Measurements from ENCODE around the gene KCTD20. TPM values are rescaled to one million over a fixed set of nuclear protein-coding genes. Genes with fewer than 3 reads are reported as not detected.

Gene KCTD20
- total RNA-seq, 2 experiments from 2014 or later: 73.6 to 84.6 TPM

DNA sequence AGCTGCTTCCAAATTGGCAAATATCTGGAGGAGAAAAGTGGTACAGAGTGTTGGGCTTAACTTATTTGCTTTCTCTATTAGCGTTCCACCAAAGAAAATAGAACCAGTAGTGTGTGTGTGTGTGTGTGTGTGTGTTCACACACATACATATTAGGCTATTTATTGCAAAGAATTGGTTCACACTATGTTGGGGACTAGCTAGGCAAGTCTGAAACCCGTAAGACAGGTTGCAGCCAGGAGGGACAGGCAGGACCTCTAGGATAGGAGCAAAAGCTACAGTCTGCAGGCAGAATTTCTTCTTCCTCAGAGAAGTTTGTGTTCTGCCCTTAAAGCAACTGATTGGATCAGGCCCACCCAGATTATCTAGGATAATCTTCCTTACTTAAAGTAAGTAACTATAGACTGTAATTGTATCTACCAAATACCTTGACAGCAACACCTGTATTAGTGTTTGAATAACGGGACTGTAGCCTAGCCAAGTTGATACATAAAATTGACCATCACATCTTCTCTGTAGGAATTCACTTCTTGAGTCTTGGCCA lies 12.8 kb downstream of the KCTD20 start:
- Histone ChIP-seq H2AFZ (ENCODE audit: low read length) (no peak overlapping the region), H3K9me2 (ENCODE audit: insufficient read depth, low read length) (no peaks in the 10 kb centered on the region), H3K9me3 (ENCODE audit: low read length) (no peaks in the 10 kb centered on the region), H3K4me1 (ENCODE audit: insufficient read depth, low read length, poor library complexity, severe bottlenecking) (no peaks in the 10 kb centered on the region), H4K20me1 (ENCODE audit: insufficient read depth, low read length) (no peaks in the 10 kb centered on the region), H3K4me2 (ENCODE audit: low read length) (no peak overlapping the region), H3K4me3 (ENCODE audit: low read depth, low read length, poor library complexity, severe bottlenecking) (no peak overlapping the region), H3K36me3 (ENCODE audit: insufficient read depth, low read length) (peaks cover 69% of the 10 kb centered on the region), H3K27ac (ENCODE audit: low read depth, low read length, poor library complexity, severe bottlenecking) (no peak overlapping the region), H3K79me2 (ENCODE audit: insufficient read depth, low read depth, low read length) (peaks cover 89% of the 10 kb centered on the region)
- TF ChIP-seq, protein P1, sequence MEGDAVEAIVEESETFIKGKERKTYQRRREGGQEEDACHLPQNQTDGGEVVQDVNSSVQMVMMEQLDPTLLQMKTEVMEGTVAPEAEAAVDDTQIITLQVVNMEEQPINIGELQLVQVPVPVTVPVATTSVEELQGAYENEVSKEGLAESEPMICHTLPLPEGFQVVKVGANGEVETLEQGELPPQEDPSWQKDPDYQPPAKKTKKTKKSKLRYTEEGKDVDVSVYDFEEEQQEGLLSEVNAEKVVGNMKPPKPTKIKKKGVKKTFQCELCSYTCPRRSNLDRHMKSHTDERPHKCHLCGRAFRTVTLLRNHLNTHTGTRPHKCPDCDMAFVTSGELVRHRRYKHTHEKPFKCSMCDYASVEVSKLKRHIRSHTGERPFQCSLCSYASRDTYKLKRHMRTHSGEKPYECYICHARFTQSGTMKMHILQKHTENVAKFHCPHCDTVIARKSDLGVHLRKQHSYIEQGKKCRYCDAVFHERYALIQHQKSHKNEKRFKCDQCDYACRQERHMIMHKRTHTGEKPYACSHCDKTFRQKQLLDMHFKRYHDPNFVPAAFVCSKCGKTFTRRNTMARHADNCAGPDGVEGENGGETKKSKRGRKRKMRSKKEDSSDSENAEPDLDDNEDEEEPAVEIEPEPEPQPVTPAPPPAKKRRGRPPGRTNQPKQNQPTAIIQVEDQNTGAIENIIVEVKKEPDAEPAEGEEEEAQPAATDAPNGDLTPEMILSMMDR (conservative IDR thresholded peaks at IDR 0.05; ENCODE audit: low read length): no peak
- no peak for TF ChIP-seq EZH2phosphoT487 (IDR thresholded peaks at IDR 0.05; ENCODE audit: borderline replicate concordance, low read depth, low read length)
- no peak for DNase-seq (ENCODE audit: low spot score)
- no TSS peak for BruUV-seq (replicated peaks)
- intact Hi-C loops (cut with micrococcal nuclease; ENCODE audit: unreplicated experiment): no loop called here
- ChIA-PET CTCF (ENCODE audit: unreplicated experiment) (no interaction called here), POLR2A (no interaction called here)

DNA sequence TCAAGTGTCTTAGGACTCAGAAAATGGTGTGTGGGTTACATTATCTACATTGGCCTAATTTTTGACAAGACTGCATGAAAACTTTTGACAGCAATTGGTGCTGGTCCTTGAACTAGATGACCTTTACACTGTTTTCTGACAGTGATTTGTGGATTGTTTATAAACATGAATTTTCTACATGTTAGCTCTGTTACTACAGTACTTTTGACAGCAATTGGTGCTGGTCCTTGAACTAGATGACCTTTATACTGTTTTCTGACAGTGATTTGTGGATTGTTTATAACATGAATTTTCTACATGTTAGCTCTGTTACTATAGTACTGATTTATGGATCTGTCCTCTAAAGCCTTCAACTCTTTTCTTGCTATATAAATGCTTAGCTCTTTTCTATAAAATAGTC lies 16.7 kb downstream of the KCTD20 start:
- BruUV-seq (replicated peaks): no TSS peak
- Histone ChIP-seq H3K79me2 (ENCODE audit: insufficient read depth, low read depth, low read length) (peaks cover 91% of the 10 kb centered on the region), H3K4me3 (ENCODE audit: low read depth, low read length, poor library complexity, severe bottlenecking) (no peak overlapping the region), H3K4me2 (ENCODE audit: low read length) (no peak overlapping the region), H2AFZ (ENCODE audit: low read length) (no peak overlapping the region), H4K20me1 (ENCODE audit: insufficient read depth, low read length) (peaks cover 2% of the 10 kb centered on the region; the same call in 1 of the 2 replicates), H3K9me3 (ENCODE audit: low read length) (no peaks in the 10 kb centered on the region), H3K4me1 (ENCODE audit: insufficient read depth, low read length, poor library complexity, severe bottlenecking) (no peaks in the 10 kb centered on the region), H3K27ac (ENCODE audit: low read depth, low read length, poor library complexity, severe bottlenecking) (no peak overlapping the region), H3K9me2 (ENCODE audit: insufficient read depth, low read length) (no peaks in the 10 kb centered on the region), H3K36me3 (ENCODE audit: insufficient read depth, low read length) (peaks cover 58% of the 10 kb centered on the region)
- CTCF ChIA-PET (ENCODE audit: unreplicated experiment): no interaction called here
- DNase-seq (ENCODE audit: low spot score): no peak
- POLR2A ChIA-PET: interaction anchor here (0.6 to 0.8 kb wide), 3 partner anchors 9 to 209 kb away, joined by 3 to 4 read pairs (median 3); no protein-coding TSS in a partner anchor
- TF ChIP-seq EZH2phosphoT487 (IDR thresholded peaks at IDR 0.05; ENCODE audit: borderline replicate concordance, low read depth, low read length): no peak
- TF ChIP-seq, protein P1 (conservative IDR thresholded peaks at IDR 0.05; ENCODE audit: low read length): no peak
- intact Hi-C loops (cut with micrococcal nuclease; ENCODE audit: unreplicated experiment): no loop called here

DNA sequence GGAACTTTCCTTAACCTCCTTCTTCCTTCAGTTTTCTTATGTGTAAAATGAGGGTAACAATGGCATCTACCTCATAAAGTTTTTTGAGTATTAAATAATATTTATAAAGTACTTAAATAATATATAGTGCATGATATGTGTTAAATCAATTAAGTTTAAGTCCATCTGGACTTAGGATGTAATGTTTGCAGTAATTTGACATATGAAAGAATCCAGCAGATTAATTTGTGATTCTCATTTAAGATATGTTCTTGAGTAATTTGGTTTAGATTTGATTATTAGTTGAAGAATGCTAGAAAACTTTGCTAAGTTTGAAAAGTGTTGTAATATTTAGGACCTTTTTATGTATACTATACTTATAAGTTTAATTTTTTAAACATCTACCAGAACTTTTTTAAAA lies 18.1 kb downstream of the KCTD20 start:
- Histone ChIP-seq H3K9me2 (ENCODE audit: insufficient read depth, low read length) (no peaks in the 10 kb centered on the region), H3K27ac (ENCODE audit: low read depth, low read length, poor library complexity, severe bottlenecking) (no peak overlapping the region), H3K4me3 (ENCODE audit: low read depth, low read length, poor library complexity, severe bottlenecking) (no peak overlapping the region), H3K4me1 (ENCODE audit: insufficient read depth, low read length, poor library complexity, severe bottlenecking) (no peaks in the 10 kb centered on the region), H2AFZ (ENCODE audit: low read length) (no peak overlapping the region), H3K36me3 (ENCODE audit: insufficient read depth, low read length) (peaks cover 49% of the 10 kb centered on the region), H3K4me2 (ENCODE audit: low read length) (no peak overlapping the region), H4K20me1 (ENCODE audit: insufficient read depth, low read length) (peaks cover 4% of the 10 kb centered on the region; the same call in 1 of the 2 replicates), H3K79me2 (ENCODE audit: insufficient read depth, low read depth, low read length) (peaks cover 92% of the 10 kb centered on the region), H3K9me3 (ENCODE audit: low read length) (no peaks in the 10 kb centered on the region)
- BruUV-seq (replicated peaks): no TSS peak
- no peak for DNase-seq (ENCODE audit: low spot score)
- intact Hi-C loops (cut with micrococcal nuclease; ENCODE audit: unreplicated experiment): no loop called here
- ChIA-PET POLR2A (no interaction called here), CTCF (ENCODE audit: unreplicated experiment) (no interaction called here)
- TF ChIP-seq, protein P1 (conservative IDR thresholded peaks at IDR 0.05; ENCODE audit: low read length): no peak
- TF ChIP-seq EZH2phosphoT487 (IDR thresholded peaks at IDR 0.05; ENCODE audit: borderline replicate concordance, low read depth, low read length): no peak

Measured in OCI-LY7 (cell line).